ENCODE results near the gene MARVELD1.

GRCh38 chr10:97687785-97688781 is 25.4 kb upstream of the MARVELD1 start:
- TF ChIP-seq GABPA (IDR thresholded peaks at IDR 0.05; ENCODE audit: low read depth, low read length) = no peak
- TF ChIP-seq GABPA (CRISPR knock-in tag; IDR thresholded peaks at IDR 0.05; ENCODE audit: low read depth) = no peak
- no peak for TF ChIP-seq ZNF10 (CRISPR knock-in tag; IDR thresholded peaks at IDR 0.05; ENCODE audit: borderline replicate concordance, low read depth)
- TF ChIP-seq, protein P1, sequence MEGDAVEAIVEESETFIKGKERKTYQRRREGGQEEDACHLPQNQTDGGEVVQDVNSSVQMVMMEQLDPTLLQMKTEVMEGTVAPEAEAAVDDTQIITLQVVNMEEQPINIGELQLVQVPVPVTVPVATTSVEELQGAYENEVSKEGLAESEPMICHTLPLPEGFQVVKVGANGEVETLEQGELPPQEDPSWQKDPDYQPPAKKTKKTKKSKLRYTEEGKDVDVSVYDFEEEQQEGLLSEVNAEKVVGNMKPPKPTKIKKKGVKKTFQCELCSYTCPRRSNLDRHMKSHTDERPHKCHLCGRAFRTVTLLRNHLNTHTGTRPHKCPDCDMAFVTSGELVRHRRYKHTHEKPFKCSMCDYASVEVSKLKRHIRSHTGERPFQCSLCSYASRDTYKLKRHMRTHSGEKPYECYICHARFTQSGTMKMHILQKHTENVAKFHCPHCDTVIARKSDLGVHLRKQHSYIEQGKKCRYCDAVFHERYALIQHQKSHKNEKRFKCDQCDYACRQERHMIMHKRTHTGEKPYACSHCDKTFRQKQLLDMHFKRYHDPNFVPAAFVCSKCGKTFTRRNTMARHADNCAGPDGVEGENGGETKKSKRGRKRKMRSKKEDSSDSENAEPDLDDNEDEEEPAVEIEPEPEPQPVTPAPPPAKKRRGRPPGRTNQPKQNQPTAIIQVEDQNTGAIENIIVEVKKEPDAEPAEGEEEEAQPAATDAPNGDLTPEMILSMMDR (CRISPR knock-in tag; IDR thresholded peaks at IDR 0.05) = no peak
- TF ChIP-seq RAD21 (CRISPR knock-in tag; IDR thresholded peaks at IDR 0.05) = no peak
- TF ChIP-seq NR2F6 (IDR thresholded peaks at IDR 0.05) = no peak
- peak; percentile 34; the same call in 1 of the 2 replicates for TF ChIP-seq NR2F6 (CRISPR knock-in tag; IDR thresholded peaks at IDR 0.05)
- TF ChIP-seq TCF7L2 (IDR thresholded peaks at IDR 0.05; ENCODE audit: low read depth, low read length) = no peak

Data from HepG2 (cell line).